Limb (tissue), 2 donors: ENCODE measurements around the gene PGA3.
"Not testable (repeated sequence)": the region's sequence is repeated elsewhere in the genome, so short reads cannot be mapped to it uniquely, and the experiment has no call there.

Source experiments
- DNase-seq, 2 donors: peaks; one replicate each; pipeline ENCODE4 v3.0.0-alpha.2; 2016; ENCODE audit errors: extremely low spot score in 2 of 2

PGA3 gene

DNA sequence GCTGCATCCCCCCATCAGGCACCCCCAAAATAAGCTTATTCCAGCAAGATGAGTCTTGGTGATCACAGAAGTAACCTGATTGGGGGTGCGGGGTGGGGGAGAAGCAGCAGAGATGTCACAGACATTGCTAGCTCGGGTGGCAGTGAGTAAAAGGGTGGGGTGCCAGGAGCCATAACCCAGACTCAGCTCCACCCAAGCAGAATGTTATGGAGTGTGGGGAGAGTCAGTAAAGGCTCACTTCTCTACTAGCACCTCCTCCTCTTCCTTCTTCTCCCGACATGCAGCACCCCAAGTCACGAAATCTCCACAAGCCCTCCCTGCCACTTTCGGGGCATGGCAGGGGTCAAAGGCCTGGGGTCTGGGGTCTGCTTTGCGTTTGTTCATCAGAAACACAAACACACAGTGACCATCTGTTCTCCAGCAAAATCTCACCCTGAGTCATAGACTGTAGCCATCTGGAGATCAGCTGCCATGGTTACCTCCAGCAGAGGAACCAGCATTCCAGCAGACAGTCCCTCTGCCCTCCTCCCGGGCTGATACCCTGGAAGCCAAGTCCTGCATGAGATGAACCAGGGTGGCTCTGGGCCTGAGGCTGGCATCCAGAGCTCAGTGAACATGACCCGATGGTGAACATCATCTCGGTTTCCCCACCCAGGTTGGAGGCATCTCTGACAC lies 4.5 kb downstream of the PGA3 start:
- not testable (repeated sequence) for DNase-seq

DNA sequence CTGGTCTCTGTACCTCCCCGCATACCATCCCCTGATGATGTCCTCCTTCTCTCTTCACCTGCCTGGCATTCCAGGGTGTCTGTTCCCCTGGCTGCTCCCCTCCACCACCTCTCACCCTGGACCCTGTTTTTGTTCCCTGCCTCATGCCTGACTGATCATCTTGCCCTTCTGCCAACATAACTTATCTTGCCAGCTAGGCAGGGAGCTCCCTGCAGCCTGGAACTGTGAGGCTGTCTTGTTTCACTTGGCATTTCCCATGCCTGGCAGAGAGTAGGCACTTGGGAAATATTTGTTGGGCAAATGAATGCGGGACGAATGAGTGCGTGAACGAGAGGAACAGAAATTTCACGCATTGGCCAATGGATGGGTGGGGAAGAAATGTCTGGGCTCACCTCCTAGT lies 7.3 kb downstream of the PGA3 start:
- not testable (repeated sequence) for DNase-seq

DNA sequence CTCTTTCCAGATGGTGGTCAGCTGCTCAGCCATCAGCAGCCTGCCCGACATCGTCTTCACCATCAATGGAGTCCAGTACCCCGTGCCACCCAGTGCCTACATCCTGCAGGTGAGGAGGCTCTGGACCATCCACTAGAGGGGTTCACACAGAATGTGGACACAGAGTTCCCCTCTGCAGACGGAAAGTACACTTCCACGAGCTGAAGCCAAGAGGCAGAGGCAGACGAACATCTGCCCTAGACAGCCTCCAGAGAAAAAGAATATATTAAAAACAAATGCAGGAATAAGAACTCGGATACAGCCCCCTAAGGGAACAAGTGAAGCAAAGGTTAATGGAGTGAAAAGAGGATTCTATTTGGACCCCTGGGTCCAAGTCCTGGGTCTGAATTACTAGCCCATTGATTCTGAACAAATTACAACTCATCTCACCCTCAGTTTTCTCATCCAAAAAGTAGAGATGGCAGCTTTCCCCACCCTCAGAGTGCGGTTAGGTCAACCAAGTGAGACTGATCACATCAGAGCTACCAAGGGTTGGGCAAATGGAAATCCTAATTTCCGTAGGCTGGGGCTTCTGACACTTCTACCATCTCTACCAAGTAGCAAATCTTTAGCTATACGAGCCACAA lies 8.1 kb downstream of the PGA3 start:
- DNase-seq = not testable (repeated sequence)

DNA sequence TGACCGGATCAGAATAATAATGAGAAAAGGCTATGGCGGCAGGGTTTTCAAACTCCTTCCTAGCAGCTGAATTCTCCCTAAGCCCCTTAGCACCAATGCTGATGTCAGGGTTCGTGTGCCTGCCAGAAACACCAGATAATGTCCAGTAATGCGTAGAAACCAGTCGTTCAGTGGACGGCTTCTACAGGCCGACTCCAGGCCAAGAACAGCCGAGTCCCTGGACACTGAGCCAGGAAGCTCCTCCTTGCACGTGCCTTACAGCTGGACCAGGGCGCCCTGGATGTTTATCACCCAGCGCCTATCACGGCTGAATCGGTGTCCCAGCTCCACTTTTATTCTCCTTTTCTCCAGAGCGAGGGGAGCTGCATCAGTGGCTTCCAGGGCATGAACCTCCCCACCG lies 8.9 kb downstream of the PGA3 start:
- DNase-seq = not testable (repeated sequence)

DNA sequence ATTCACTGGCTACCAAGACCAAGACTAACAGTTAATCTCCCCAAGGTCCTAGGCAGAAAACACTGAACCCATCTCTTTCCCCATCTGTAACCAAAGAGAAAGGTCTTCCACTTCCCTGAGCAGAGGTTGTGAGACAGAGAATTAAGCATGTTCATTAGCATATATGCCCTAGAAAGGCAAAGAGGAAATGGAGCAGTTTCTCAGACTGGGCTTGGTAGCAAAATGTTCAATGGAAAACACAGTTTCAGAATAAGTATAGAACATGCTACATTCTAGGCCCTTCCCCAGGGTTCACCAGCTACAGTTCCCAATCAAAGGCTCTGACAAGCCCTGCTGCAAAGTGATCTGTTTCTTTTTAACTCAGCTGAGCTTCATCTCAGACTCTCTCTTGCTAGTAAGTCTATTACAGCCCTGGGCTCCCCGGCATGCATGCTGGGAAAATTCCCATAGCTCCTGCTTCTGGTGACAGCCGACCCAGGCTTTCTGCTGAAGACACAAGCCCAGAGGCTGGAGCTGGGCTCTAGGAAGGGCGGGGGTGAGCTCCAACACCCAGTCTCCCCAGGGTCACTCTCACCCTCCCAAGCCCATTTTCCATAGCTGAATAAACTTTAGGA lies 10.5 kb downstream of the PGA3 start:
- not testable (repeated sequence) for DNase-seq

DNA sequence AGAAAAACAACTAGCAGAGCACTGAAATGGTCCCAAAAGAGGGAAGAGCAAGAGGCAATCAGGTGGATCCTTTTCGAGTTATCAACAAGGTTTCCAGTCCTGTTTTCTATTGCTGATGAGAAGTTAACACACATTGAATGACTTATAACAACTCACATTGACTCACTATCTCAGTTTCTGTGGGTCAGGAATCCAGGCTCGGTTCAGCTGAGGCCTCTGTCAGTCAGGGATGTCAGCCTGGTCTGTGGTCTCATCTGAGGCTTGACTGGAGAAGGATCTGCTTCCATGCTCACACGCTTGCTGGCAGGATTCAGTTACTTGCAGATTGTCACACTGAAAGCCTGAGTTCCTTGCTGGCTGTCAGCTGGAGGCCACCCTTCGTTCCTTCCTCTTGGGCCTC lies 15.0 kb downstream of the PGA3 start:
- not testable (repeated sequence) for DNase-seq

DNA sequence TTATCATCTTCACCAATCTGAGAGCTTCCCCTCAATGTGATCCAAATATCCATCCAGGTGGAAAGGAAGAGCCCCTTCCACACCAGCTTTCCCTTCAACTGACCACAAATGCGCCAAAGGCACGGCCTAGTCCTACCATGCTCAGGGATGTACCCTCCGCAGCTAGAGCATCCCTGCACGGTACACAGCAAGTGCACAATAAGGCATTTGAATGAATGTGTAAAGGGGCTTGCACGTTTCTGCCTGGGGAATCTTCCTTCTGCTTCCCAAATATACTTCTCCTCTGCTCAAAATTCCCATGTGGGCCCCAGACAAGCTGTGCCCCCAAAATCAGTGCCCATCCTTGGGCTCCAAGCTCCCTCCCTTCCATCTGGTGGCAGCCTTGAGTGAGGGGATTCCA lies 15.7 kb downstream of the PGA3 start:
- DNase-seq = not testable (repeated sequence)

DNA sequence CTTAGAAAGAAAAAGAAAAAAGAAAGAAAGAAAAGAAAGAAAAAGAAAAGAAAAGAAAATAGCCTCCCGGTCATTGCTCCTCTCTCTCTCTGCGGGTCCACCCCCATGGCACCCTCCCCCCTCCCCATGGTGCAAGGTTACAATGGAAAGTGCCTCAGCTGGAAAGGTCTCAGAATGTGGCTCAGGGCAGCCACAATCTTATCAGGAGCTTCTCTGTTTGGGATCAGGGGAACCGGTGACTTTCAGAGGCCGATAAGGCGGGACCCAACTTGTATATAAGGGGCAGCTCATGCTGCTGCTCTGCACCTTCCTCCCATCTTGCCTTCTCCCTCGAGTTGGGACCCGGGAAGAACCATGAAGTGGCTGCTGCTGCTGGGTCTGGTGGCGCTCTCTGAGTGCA lies 18.7 kb downstream of the PGA3 start, which contains the start of gene PGA4:
Gene PGA4 (plus strand): TSS at position 301 of the 400 bp plus-strand sequence. CDS start 54 bp downstream, at position 355.
- not testable (repeated sequence) for DNase-seq

DNA sequence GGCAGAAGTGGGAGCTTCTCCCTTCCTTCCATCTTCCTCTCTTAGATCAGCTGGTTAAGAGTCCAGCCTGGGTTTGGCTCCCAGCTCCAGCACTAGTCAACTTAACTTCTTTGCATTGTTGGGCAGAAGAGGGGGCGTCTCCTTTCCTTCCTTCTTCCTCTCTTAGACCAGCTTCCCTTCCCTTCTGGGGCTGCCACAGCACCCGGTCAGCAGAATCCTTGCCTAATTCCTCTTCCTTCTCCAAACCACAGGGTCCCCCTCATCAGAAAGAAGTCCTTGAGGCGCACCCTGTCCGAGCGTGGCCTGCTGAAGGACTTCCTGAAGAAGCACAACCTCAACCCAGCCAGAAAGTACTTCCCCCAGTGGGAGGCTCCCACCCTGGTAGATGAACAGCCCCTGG lies 19.4 kb downstream of the PGA3 start:
- DNase-seq = not testable (repeated sequence)

DNA sequence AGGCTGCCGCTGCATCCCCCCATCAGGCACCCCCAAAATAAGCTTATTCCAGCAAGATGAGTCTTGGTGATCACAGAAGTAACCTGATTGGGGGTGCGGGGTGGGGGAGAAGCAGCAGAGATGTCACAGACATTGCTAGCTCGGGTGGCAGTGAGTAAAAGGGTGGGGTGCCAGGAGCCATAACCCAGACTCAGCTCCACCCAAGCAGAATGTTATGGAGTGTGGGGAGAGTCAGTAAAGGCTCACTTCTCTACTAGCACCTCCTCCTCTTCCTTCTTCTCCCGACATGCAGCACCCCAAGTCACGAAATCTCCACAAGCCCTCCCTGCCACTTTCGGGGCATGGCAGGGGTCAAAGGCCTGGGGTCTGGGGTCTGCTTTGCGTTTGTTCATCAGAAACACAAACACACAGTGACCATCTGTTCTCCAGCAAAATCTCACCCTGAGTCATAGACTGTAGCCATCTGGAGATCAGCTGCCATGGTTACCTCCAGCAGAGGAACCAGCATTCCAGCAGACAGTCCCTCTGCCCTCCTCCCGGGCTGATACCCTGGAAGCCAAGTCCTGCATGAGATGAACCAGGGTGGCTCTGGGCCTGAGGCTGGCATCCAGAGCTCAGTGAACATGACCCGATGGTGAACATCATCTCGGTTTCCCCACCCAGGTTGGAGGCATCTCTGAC lies 23.3 kb downstream of the PGA3 start:
- not testable (repeated sequence) for DNase-seq

DNA sequence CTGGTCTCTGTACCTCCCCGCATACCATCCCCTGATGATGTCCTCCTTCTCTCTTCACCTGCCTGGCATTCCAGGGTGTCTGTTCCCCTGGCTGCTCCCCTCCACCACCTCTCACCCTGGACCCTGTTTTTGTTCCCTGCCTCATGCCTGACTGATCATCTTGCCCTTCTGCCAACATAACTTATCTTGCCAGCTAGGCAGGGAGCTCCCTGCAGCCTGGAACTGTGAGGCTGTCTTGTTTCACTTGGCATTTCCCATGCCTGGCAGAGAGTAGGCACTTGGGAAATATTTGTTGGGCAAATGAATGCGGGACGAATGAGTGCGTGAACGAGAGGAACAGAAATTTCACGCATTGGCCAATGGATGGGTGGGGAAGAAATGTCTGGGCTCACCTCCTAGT lies 26.1 kb downstream of the PGA3 start:
- DNase-seq = not testable (repeated sequence)

DNA sequence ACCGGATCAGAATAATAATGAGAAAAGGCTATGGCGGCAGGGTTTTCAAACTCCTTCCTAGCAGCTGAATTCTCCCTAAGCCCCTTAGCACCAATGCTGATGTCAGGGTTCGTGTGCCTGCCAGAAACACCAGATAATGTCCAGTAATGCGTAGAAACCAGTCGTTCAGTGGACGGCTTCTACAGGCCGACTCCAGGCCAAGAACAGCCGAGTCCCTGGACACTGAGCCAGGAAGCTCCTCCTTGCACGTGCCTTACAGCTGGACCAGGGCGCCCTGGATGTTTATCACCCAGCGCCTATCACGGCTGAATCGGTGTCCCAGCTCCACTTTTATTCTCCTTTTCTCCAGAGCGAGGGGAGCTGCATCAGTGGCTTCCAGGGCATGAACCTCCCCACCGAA lies 27.7 kb downstream of the PGA3 start:
- DNase-seq = not testable (repeated sequence)

DNA sequence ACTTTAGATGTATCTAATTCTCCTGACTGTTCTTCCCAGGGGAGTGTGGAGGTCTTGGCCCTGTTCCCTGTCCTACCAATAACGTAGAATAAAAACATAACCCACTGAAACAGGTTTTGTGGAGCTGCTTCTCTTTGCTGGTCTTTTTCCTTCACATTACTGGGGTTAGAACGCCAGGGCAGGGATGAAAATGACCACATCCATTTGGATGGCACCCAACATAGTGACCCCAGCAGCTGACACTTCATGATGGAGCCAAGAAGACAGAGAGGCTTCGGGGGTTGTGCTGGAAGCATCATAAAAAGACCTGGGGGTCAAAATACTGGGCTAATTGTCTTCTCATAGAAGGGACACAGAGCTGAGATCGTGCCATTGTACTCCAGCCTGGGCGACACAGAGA lies 28.3 kb downstream of the PGA3 start:
- not testable (repeated sequence) for DNase-seq

DNA sequence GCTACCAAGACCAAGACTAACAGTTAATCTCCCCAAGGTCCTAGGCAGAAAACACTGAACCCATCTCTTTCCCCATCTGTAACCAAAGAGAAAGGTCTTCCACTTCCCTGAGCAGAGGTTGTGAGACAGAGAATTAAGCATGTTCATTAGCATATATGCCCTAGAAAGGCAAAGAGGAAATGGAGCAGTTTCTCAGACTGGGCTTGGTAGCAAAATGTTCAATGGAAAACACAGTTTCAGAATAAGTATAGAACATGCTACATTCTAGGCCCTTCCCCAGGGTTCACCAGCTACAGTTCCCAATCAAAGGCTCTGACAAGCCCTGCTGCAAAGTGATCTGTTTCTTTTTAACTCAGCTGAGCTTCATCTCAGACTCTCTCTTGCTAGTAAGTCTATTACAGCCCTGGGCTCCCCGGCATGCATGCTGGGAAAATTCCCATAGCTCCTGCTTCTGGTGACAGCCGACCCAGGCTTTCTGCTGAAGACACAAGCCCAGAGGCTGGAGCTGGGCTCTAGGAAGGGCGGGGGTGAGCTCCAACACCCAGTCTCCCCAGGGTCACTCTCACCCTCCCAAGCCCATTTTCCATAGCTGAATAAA lies 29.3 kb downstream of the PGA3 start:
- DNase-seq = not testable (repeated sequence)

DNA sequence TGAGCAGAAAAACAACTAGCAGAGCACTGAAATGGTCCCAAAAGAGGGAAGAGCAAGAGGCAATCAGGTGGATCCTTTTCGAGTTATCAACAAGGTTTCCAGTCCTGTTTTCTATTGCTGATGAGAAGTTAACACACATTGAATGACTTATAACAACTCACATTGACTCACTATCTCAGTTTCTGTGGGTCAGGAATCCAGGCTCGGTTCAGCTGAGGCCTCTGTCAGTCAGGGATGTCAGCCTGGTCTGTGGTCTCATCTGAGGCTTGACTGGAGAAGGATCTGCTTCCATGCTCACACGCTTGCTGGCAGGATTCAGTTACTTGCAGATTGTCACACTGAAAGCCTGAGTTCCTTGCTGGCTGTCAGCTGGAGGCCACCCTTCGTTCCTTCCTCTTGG lies 33.8 kb downstream of the PGA3 start:
- not testable (repeated sequence) for DNase-seq

DNA sequence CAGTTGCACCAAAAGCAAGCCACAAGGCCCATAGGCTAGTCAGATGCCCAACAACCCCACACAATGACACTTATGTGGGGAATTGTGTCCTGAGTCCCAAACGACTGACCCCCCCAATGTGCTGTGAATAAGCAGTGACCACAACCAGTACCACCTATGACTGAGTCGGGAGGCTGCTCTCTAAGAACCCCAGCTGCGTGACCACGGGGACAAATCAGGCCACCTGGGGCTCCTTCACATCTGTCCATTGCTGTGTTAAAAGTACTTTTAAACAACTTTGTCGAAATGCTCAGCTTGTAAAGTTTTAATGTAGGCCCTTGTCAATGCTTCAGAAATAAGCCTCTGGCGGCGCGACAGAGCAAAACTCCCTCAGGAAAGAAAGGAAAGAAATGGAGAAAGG lies 37.0 kb downstream of the PGA3 start:
- not testable (repeated sequence) for DNase-seq

DNA sequence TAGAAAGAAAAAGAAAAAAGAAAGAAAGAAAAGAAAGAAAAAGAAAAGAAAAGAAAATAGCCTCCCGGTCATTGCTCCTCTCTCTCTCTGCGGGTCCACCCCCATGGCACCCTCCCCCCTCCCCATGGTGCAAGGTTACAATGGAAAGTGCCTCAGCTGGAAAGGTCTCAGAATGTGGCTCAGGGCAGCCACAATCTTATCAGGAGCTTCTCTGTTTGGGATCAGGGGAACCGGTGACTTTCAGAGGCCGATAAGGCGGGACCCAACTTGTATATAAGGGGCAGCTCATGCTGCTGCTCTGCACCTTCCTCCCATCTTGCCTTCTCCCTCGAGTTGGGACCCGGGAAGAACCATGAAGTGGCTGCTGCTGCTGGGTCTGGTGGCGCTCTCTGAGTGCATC lies 37.6 kb downstream of the PGA3 start, which contains the start of gene PGA5:
Gene PGA5 (plus strand): TSS at position 301 of the 400 bp plus-strand sequence. CDS start 52 bp downstream, at position 353.
- not testable (repeated sequence) for DNase-seq

DNA sequence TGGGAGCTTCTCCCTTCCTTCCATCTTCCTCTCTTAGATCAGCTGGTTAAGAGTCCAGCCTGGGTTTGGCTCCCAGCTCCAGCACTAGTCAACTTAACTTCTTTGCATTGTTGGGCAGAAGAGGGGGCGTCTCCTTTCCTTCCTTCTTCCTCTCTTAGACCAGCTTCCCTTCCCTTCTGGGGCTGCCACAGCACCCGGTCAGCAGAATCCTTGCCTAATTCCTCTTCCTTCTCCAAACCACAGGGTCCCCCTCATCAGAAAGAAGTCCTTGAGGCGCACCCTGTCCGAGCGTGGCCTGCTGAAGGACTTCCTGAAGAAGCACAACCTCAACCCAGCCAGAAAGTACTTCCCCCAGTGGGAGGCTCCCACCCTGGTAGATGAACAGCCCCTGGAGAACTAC lies 38.2 kb downstream of the PGA3 start:
- not testable (repeated sequence) for DNase-seq

DNA sequence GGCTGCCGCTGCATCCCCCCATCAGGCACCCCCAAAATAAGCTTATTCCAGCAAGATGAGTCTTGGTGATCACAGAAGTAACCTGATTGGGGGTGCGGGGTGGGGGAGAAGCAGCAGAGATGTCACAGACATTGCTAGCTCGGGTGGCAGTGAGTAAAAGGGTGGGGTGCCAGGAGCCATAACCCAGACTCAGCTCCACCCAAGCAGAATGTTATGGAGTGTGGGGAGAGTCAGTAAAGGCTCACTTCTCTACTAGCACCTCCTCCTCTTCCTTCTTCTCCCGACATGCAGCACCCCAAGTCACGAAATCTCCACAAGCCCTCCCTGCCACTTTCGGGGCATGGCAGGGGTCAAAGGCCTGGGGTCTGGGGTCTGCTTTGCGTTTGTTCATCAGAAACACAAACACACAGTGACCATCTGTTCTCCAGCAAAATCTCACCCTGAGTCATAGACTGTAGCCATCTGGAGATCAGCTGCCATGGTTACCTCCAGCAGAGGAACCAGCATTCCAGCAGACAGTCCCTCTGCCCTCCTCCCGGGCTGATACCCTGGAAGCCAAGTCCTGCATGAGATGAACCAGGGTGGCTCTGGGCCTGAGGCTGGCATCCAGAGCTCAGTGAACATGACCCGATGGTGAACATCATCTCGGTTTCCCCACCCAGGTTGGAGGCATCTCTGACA lies 42.1 kb downstream of the PGA3 start:
- not testable (repeated sequence) for DNase-seq

DNA sequence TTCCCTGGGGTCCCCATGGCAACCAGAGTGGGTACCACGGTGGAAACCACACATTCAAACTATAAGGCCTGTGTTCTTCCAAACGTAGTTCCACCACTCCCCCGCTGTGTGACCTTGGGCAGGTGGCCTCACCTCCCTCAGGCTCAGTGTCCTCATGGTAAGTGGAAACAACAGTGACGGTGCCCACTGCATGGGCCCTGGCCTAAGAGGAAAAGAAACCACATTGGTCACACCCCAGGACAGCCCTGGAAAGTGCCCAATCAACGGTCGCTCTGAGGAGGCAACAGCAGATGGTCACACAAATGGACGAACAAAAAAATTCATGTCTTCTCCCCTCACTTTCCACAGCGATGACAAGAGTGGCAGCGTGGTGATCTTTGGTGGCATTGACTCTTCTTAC lies 44.8 kb downstream of the PGA3 start:
- DNase-seq = not testable (repeated sequence)

DNA sequence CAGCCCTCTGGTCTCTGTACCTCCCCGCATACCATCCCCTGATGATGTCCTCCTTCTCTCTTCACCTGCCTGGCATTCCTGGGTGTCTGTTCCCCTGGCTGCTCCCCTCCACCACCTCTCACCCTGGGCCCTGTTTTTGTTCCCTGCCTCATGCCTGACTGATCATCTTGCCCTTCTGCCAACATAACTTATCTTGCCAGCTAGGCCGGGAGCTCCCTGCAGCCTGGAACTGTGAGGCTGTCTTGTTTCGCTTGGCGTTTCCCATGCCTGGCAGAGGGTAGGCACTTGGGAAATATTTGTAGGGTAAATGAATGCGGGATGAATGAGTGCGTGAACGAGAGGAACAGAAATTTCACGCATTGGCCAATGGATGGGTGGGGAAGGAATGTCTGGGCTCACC lies 45.9 kb downstream of the PGA3 start:
- DNase-seq = not testable (repeated sequence)
